ENCODE data around the gene KCNC1. TPM values are rescaled to one million over a fixed set of nuclear protein-coding genes. Genes with fewer than 3 reads are reported as not detected.

The KCNC1 gene
- total and polyA plus RNA-seq, 9 of the 15 experiments (the other 6 are each of a cell fraction or from before 2014, with no cell fraction given), result 0.05 to 0.08 TPM; not detected in 7

- TF ChIP-seq ZNF407 (IDR thresholded peaks at IDR 0.05; ENCODE audit: low read depth) (no peak), POLR3A (IDR thresholded peaks at IDR 0.05; ENCODE audit: borderline replicate concordance, extremely low read depth, insufficient read depth, insufficient read length) (no peak), BMI1 (IDR thresholded peaks at IDR 0.05; ENCODE audit: low read length) (no peak), MAX (CRISPR knock-in tag; IDR thresholded peaks at IDR 0.05) (no peak), NRF1 (conservative IDR thresholded peaks at IDR 0.05 in 1 of 2, IDR thresholded peaks at IDR 0.05 in 1 of 2) (no peak), SIN3A (IDR thresholded peaks at IDR 0.05; ENCODE audit: borderline replicate concordance in 2 of 2, control insufficient read depth in 1 of 2, low read depth in 2 of 2, low read length in 2 of 2) (no peak), SIN3B (IDR thresholded peaks at IDR 0.05; ENCODE audit: low read depth) (no peak), RBM14 (IDR thresholded peaks at IDR 0.05; ENCODE audit: borderline replicate concordance, insufficient read depth, low read depth, low read length) (no peak)
These were observed 39.9 kb downstream of the KCNC1 start (continued) for GRCh38 chr11:17774232-17775034.

All from K562 (cell line).